SK-N-SH treated with all-trans-retinoic acid at 6 μM for 48 hours (cell line): Measurements from ENCODE around the gene PERM1.
A peak's percentile ranks its signal among the peaks of the same experiment; 100 is the strongest.

Experiments used
- ATAC-seq: fragments of 200-7000 bp; cut with Tn5 transposase; 3 replicates; pipeline ENCODE4 v1.9.1; 2020; ENCODE audit warnings: mild to moderate bottlenecking, moderate library complexity
- ARNTL ChIP-seq: fragments of 450-650 bp; formaldehyde crosslinking; IDR thresholded peaks from 2 replicates; pipeline ENCODE4 v1.5.0; 2020; ENCODE audit warnings: low read depth, mild to moderate bottlenecking, moderate library complexity, borderline replicate concordance
- BACH2 ChIP-seq: fragments of 250-450 bp; sonication (Bioruptor Pico); IDR thresholded peaks from 2 replicates; pipeline ENCODE4 v1.9.0; 2021; ENCODE audit warnings: mild to moderate bottlenecking, borderline replicate concordance
- ESRRG ChIP-seq: fragments of 250-450 bp; sonication (Bioruptor Pico); IDR thresholded peaks from 2 replicates; pipeline ENCODE4 v1.6.1; 2021; ENCODE audit warnings: mild to moderate bottlenecking
- GLIS3 ChIP-seq: fragments of 250-450 bp; sonication (Bioruptor Pico); IDR thresholded peaks from 2 replicates; pipeline ENCODE4 v1.5.0; 2020; ENCODE audit warnings: mild to moderate bottlenecking, moderate library complexity
- ISL1 ChIP-seq: fragments of 250-450 bp; sonication (Bioruptor Pico); IDR thresholded peaks from 2 replicates; pipeline ENCODE4 v2.1.2; 2022; ENCODE audit warnings: mild to moderate bottlenecking, moderate library complexity
- OSR1 ChIP-seq: fragments of 250-450 bp; sonication (Bioruptor Pico); IDR thresholded peaks from 2 replicates; pipeline ENCODE4 v1.8.0; 2022; ENCODE audit warnings: moderate library complexity, mild to moderate bottlenecking, inconsistent platforms
- PPARA ChIP-seq: fragments of 250-450 bp; sonication (Bioruptor Pico); IDR thresholded peaks from 2 replicates; pipeline ENCODE4 v1.5.0; 2020; ENCODE audit warnings: mild to moderate bottlenecking, borderline replicate concordance
- SNAI2 ChIP-seq: fragments of 250-450 bp; sonication (Bioruptor Pico); IDR thresholded peaks from 2 replicates; pipeline ENCODE4 v1.5.0; 2020; ENCODE audit warnings: mild to moderate bottlenecking, moderate library complexity
- TCF4 ChIP-seq: fragments of 250-450 bp; sonication (Bioruptor Pico); IDR thresholded peaks from 2 replicates; pipeline ENCODE4 v1.8.0; 2021; ENCODE audit warnings: mild to moderate bottlenecking, moderate library complexity, borderline replicate concordance
- TOX ChIP-seq: fragments of 250-450 bp; sonication (Bioruptor Pico); IDR thresholded peaks from 2 replicates; pipeline ENCODE4 v1.8.0; 2021; ENCODE audit warnings: mild to moderate bottlenecking, moderate library complexity, borderline replicate concordance
- ZC3H10 ChIP-seq: fragments of 250-450 bp; sonication (Bioruptor Pico); IDR thresholded peaks from 2 replicates; pipeline ENCODE4 v1.5.1; 2021; ENCODE audit warnings: mild to moderate bottlenecking, moderate library complexity
- ZFP3 ChIP-seq: fragments of 250-450 bp; sonication (Bioruptor Pico); IDR thresholded peaks from 2 replicates; pipeline ENCODE4 v1.5.0; 2020; ENCODE audit warnings: mild to moderate bottlenecking, moderate library complexity
- ZFP30 ChIP-seq: fragments of 450-650 bp; formaldehyde crosslinking; IDR thresholded peaks from 2 replicates; pipeline ENCODE4 v1.5.0; 2022; ENCODE audit warnings: mild to moderate bottlenecking, moderate library complexity
- ZNF565 ChIP-seq: fragments of 450-650 bp; formaldehyde crosslinking; conservative IDR thresholded peaks from 2 replicates; pipeline ENCODE4 v1.5.0; 2020; ENCODE audit warnings: low read depth, mild to moderate bottlenecking, moderate library complexity
- ZNF70 ChIP-seq: fragments of 450-650 bp; formaldehyde crosslinking; IDR thresholded peaks from 2 replicates; pipeline ENCODE4 v1.5.0; 2020; ENCODE audit warnings: mild to moderate bottlenecking, moderate library complexity
- ZNF8 ChIP-seq: fragments of 450-650 bp; formaldehyde crosslinking; IDR thresholded peaks from 2 replicates; pipeline ENCODE4 v1.5.0; 2020; ENCODE audit warnings: mild to moderate bottlenecking, moderate library complexity
- TF ChIP-seq, protein P1 (sequence below): fragments of 250-450 bp; sonication (Bioruptor Pico); IDR thresholded peaks from 2 replicates; pipeline ENCODE4 v1.8.0; 2020; ENCODE audit warnings: mild to moderate bottlenecking, moderate library complexity, borderline replicate concordance
- TF ChIP-seq, protein P2 (sequence below): fragments of 250-450 bp; sonication (Bioruptor Pico); IDR thresholded peaks from 2 replicates; pipeline ENCODE4 v1.5.0; 2020; ENCODE audit warnings: mild to moderate bottlenecking, moderate library complexity
- TF ChIP-seq, protein P3 (sequence below): fragments of 250-450 bp; sonication (Bioruptor Pico); IDR thresholded peaks from 2 replicates; pipeline ENCODE4 v1.8.0; 2021; ENCODE audit warnings: low read depth, mild to moderate bottlenecking, moderate library complexity, borderline replicate concordance
- TF ChIP-seq, protein P4 (sequence below): fragments of 250-450 bp; sonication (Bioruptor Pico); IDR thresholded peaks from 2 replicates; pipeline ENCODE4 v1.5.1; 2021; ENCODE audit warnings: mild to moderate bottlenecking, moderate library complexity
- TF ChIP-seq, protein P5 (sequence below): fragments of 250-450 bp; sonication (Bioruptor Pico); IDR thresholded peaks from 2 replicates; pipeline ENCODE4 v1.5.1; 2020; ENCODE audit warnings: low read depth, mild to moderate bottlenecking, moderate library complexity

Gene PERM1

DNA sequence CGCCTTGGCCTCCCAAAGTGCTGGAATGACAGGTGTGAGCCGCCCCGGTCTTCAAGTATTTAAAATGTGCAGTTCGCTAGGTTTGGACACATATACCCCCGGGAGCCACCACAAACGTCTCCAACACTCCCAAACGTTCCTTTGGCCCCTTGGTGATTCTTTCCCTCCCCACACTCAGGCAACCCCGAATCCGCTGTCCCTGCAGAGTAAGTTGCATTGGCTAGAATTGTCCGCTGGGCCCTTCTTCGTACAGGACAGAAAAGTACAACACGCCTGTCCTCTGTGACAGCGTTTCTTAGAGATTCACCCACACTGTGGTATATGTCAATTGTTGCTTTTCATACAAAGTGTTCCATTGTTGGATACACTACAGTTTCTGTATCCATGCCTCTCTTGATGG, 3.2 kb upstream of the PERM1 start:
- TF ChIP-seq BACH2 (CRISPR knock-in tag) (no peak), ESRRG (CRISPR knock-in tag) (no peak), TOX (CRISPR knock-in tag) (no peak), OSR1 (CRISPR knock-in tag) (no peak)
- TF ChIP-seq, protein P1, sequence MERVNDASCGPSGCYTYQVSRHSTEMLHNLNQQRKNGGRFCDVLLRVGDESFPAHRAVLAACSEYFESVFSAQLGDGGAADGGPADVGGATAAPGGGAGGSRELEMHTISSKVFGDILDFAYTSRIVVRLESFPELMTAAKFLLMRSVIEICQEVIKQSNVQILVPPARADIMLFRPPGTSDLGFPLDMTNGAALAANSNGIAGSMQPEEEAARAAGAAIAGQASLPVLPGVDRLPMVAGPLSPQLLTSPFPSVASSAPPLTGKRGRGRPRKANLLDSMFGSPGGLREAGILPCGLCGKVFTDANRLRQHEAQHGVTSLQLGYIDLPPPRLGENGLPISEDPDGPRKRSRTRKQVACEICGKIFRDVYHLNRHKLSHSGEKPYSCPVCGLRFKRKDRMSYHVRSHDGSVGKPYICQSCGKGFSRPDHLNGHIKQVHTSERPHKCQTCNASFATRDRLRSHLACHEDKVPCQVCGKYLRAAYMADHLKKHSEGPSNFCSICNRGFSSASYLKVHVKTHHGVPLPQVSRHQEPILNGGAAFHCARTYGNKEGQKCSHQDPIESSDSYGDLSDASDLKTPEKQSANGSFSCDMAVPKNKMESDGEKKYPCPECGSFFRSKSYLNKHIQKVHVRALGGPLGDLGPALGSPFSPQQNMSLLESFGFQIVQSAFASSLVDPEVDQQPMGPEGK = no peak
- TF ChIP-seq, protein P2, sequence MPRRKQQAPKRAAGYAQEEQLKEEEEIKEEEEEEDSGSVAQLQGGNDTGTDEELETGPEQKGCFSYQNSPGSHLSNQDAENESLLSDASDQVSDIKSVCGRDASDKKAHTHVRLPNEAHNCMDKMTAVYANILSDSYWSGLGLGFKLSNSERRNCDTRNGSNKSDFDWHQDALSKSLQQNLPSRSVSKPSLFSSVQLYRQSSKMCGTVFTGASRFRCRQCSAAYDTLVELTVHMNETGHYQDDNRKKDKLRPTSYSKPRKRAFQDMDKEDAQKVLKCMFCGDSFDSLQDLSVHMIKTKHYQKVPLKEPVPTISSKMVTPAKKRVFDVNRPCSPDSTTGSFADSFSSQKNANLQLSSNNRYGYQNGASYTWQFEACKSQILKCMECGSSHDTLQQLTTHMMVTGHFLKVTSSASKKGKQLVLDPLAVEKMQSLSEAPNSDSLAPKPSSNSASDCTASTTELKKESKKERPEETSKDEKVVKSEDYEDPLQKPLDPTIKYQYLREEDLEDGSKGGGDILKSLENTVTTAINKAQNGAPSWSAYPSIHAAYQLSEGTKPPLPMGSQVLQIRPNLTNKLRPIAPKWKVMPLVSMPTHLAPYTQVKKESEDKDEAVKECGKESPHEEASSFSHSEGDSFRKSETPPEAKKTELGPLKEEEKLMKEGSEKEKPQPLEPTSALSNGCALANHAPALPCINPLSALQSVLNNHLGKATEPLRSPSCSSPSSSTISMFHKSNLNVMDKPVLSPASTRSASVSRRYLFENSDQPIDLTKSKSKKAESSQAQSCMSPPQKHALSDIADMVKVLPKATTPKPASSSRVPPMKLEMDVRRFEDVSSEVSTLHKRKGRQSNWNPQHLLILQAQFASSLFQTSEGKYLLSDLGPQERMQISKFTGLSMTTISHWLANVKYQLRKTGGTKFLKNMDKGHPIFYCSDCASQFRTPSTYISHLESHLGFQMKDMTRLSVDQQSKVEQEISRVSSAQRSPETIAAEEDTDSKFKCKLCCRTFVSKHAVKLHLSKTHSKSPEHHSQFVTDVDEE = no peak
- TF ChIP-seq, all 23 proteins: peak for 0
- no peak for ATAC-seq

DNA sequence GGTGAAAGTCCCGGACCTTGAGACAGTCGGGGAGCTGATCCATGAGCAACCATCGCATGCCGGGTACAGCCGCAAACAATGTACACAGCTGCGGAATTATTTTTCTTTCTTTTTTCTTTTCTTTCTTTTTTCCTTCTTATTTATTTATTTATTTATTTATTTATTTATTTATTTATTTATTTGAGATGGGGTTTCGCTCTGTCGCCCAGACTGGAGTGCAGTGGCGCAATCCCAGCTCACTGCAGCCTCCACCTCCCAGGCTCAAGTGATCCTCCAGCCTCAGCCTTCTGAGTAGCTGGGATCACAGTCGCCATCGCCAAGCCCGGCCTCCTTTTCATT, 2.6 kb upstream of the PERM1 start:
- TF ChIP-seq BACH2 (CRISPR knock-in tag) = no peak
- TF ChIP-seq ZFP3 (CRISPR knock-in tag) = no peak
- TF ChIP-seq, protein P3, sequence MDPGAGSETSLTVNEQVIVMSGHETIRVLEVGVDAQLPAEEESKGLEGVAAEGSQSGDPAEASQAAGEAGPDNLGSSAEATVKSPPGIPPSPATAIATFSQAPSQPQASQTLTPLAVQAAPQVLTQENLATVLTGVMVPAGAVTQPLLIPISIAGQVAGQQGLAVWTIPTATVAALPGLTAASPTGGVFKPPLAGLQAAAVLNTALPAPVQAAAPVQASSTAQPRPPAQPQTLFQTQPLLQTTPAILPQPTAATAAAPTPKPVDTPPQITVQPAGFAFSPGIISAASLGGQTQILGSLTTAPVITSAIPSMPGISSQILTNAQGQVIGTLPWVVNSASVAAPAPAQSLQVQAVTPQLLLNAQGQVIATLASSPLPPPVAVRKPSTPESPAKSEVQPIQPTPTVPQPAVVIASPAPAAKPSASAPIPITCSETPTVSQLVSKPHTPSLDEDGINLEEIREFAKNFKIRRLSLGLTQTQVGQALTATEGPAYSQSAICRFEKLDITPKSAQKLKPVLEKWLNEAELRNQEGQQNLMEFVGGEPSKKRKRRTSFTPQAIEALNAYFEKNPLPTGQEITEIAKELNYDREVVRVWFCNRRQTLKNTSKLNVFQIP (CRISPR knock-in tag) = no peak
- no peak for TF ChIP-seq TOX (CRISPR knock-in tag)
- TF ChIP-seq, protein P4, sequence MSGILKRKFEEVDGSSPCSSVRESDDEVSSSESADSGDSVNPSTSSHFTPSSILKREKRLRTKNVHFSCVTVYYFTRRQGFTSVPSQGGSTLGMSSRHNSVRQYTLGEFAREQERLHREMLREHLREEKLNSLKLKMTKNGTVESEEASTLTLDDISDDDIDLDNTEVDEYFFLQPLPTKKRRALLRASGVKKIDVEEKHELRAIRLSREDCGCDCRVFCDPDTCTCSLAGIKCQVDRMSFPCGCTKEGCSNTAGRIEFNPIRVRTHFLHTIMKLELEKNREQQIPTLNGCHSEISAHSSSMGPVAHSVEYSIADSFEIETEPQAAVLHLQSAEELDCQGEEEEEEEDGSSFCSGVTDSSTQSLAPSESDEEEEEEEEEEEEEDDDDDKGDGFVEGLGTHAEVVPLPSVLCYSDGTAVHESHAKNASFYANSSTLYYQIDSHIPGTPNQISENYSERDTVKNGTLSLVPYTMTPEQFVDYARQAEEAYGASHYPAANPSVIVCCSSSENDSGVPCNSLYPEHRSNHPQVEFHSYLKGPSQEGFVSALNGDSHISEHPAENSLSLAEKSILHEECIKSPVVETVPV (CRISPR knock-in tag) = no peak
- no peak for TF ChIP-seq ARNTL (CRISPR knock-in tag)
- TF ChIP-seq ZNF8 = no peak
- no peak for TF ChIP-seq SNAI2
- peak; percentile 17 for ATAC-seq

DNA sequence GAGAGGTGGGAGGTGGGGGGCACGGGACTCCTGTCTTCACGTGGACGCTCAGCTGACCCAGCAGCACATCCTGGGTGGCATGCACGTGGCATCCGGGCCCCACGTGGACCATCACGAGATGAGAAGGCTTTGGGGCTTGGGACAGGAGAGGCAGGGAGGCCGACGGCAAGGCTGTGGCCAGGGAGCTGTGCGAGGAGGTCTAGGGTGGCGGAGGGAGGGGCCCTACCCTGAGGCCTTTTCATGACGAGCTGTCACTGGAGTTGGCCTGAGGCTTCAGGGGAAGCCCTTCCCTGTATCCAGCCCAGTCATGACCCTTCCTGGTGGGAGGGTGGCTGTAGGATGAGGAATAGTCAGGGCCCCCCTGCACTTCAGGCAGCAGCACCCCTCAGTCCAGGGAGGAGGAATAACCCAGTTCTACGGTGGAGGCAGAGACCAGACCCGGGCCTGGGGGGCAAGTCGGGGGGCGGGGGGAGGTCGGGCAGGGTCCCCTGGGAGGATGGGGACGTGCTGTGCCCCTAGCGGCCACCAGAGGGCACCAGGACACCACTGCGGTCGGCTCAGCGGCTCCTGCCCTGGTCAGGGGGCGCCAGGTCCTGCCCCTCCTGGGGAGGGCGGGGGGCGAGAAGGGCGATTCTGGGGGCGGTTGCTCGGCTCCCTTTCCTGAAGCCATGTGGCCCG, 2.0 kb upstream of the PERM1 start:
- TF ChIP-seq TOX (CRISPR knock-in tag) = no peak
- no peak for TF ChIP-seq ZNF8
- TF ChIP-seq TCF4 (CRISPR knock-in tag) = no peak
- no peak for TF ChIP-seq ESRRG (CRISPR knock-in tag)
- TF ChIP-seq, protein P5, sequence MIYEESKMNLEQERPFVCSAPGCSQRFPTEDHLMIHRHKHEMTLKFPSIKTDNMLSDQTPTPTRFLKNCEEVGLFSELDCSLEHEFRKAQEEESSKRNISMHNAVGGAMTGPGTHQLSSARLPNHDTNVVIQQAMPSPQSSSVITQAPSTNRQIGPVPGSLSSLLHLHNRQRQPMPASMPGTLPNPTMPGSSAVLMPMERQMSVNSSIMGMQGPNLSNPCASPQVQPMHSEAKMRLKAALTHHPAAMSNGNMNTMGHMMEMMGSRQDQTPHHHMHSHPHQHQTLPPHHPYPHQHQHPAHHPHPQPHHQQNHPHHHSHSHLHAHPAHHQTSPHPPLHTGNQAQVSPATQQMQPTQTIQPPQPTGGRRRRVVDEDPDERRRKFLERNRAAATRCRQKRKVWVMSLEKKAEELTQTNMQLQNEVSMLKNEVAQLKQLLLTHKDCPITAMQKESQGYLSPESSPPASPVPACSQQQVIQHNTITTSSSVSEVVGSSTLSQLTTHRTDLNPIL = no peak
- no peak for TF ChIP-seq ZFP3 (CRISPR knock-in tag)
- TF ChIP-seq ZC3H10 (CRISPR knock-in tag) = no peak
- TF ChIP-seq ZNF565 (CRISPR knock-in tag) = no peak
- TF ChIP-seq ZNF70 (CRISPR knock-in tag) = no peak
- no peak for TF ChIP-seq BACH2 (CRISPR knock-in tag)
- no peak for TF ChIP-seq OSR1 (CRISPR knock-in tag)
- TF ChIP-seq, protein P2 = no peak
- TF ChIP-seq, protein P3 (CRISPR knock-in tag) = no peak
- no peak for TF ChIP-seq SNAI2
- TF ChIP-seq GLIS3 (CRISPR knock-in tag) = no peak
- no peak for TF ChIP-seq PPARA (CRISPR knock-in tag)
- no peak for TF ChIP-seq ISL1 (CRISPR knock-in tag)
- TF ChIP-seq ZFP30 (CRISPR knock-in tag) = no peak
- peak; percentile 74 for ATAC-seq
